Testis (tissue), 3 donors: ENCODE measurements around the gene VIM. TPM values are rescaled to one million over a fixed set of nuclear protein-coding genes. Genes with fewer than 3 reads are reported as not detected.

Experiments used
- DNase-seq: peaks from one replicate; pipeline ENCODE4 v3.0.0-alpha.2; 2019
- H3K27ac ChIP-seq, 2 donors: fragments of 200-600 bp; sonication (generic); one replicate each; pipeline ENCODE4 v1.5.1; 2019
- H3K27me3 ChIP-seq: fragments of 200-600 bp; sonication (generic); one replicate; pipeline ENCODE4 v1.5.1; 2019
- H3K36me3 ChIP-seq: fragments of 200-600 bp; sonication (generic); one replicate; pipeline ENCODE4 v1.5.1; 2017; ENCODE audit warnings: low read depth; ENCODE audit errors: missing control alignments
- H3K4me1 ChIP-seq: fragments of 200-600 bp; sonication (generic); one replicate; pipeline ENCODE4 v1.5.1; 2019
- H3K4me3 ChIP-seq, 2 donors: fragments of 200-600 bp; sonication (generic); one replicate each; pipeline ENCODE4 v1.5.1; 2017 to 2019
- H3K9me3 ChIP-seq: fragments of 200-600 bp; sonication (generic); one replicate; pipeline ENCODE4 v1.5.1; 2017
- CTCF ChIP-seq, 3 experiments: fragments of 450-650 bp in 2 of 3; fragments of 200-600 bp in 1 of 3; sonication (generic) in 1 of 3; IDR thresholded peaks; one replicate each; pipeline ENCODE4 v1.5.1; 2016 to 2019; ENCODE audit warnings: antibody characterized with exemption in 3 of 3, mild to moderate bottlenecking in 2 of 3, moderate library complexity in 1 of 3
- POLR2A ChIP-seq: fragments of 450-650 bp; IDR thresholded peaks from one replicate; pipeline ENCODE4 v1.6.1; 2017; ENCODE audit warnings: antibody characterized with exemption, mild to moderate bottlenecking, moderate library complexity
- WGBS, 2 donors: methylation state at CpG; one replicate each; pipeline ENCODE4 v1.1.5; 2018; 5-methylcytosine and 5-hydroxymethylcytosine counted together
- intact Hi-C: fragments of 100-400 bp; cut with DNase I; formaldehyde crosslinking; loops from one replicate; pipeline ENCODE4 v1.15.1; 2023; ENCODE audit warnings: low total_unique reads
- polyA plus RNA-seq: library from polyadenylated mRNA; stranded (reverse); fragments of 350-450 nt; fragmentation: Illumina TruSeq; extraction: RNeasy Lipid Tissue Mini Kit (QIAGEN cat#74804); gene quantifications from one replicate; pipeline ENCODE4 v1.2.3, GENCODE V29; 2014; ENCODE audit warnings: low read depth, low replicate concordance; ENCODE audit not compliant: insufficient read depth
- total RNA-seq, 2 donors: library from RNA; depleted of rRNA; stranded (reverse); fragments of >200 nt; gene quantifications; one replicate each; pipeline ENCODE4 v1.2.3, GENCODE V29; 2016

VIM gene
- total and polyA plus RNA-seq, 3 donors from 2014 or later = 758 to 1,483 (median 938) TPM

GRCh38 chr10:17238445-17239291 lies 10.6 kb downstream of the VIM start:
- H3K36me3 ChIP-seq = no peaks in the 10 kb centered on the region
- DNase-seq = no peak
- no peak overlapping the region for H3K4me3 ChIP-seq
- peaks cover 17% of the 10 kb centered on the region for H3K4me1 ChIP-seq
- intact Hi-C loops = no loop called here
- no peaks in the 10 kb centered on the region for H3K27me3 ChIP-seq
- H3K9me3 ChIP-seq = no peaks in the 10 kb centered on the region
- H3K27ac ChIP-seq = no peak overlapping the region
- TF ChIP-seq POLR2A = no peak
- peak in 1 of 3 experiments; percentile 7 for TF ChIP-seq CTCF (IDR thresholded peaks at IDR 0.05)
- WGBS, 2 donors = 58 to 63% methylated on average over 12 of the region's 12 CpGs

GRCh38 chr10:17239345-17240085 lies 11.5 kb downstream of the VIM start:
- H3K36me3 ChIP-seq = no peaks in the 10 kb centered on the region
- no peak for TF ChIP-seq CTCF (IDR thresholded peaks at IDR 0.05)
- TF ChIP-seq POLR2A = no peak
- H3K4me3 ChIP-seq = no peak overlapping the region
- WGBS, 2 donors = 86 to 92% methylated on average over 6 of the region's 6 CpGs
- H3K4me1 ChIP-seq = peaks cover 8% of the 10 kb centered on the region
- intact Hi-C loops = no loop called here
- DNase-seq = no peak
- H3K27ac ChIP-seq = no peak overlapping the region
- no peaks in the 10 kb centered on the region for H3K27me3 ChIP-seq
- no peaks in the 10 kb centered on the region for H3K9me3 ChIP-seq

- 91 to 92% methylated on average over 2 of the region's 2 CpGs for WGBS, 2 donors
- intact Hi-C loops = no loop called here
- H3K27ac ChIP-seq = no peak overlapping the region
Observed at GRCh38 chr10:17240096-17240495, 12.1 kb downstream of the VIM start.

GRCh38 chr10:17240616-17241015 lies 12.6 kb downstream of the VIM start:
- Histone ChIP-seq H3K27ac (no peak overlapping the region), H3K4me1 (no peaks in the 10 kb centered on the region), H3K4me3 (no peak overlapping the region), H3K27me3 (no peaks in the 10 kb centered on the region), H3K36me3 (no peaks in the 10 kb centered on the region), H3K9me3 (no peaks in the 10 kb centered on the region)
- DNase-seq = no peak
- intact Hi-C loops = no loop called here
- WGBS, 2 donors = 87 to 90% methylated on average over 4 of the region's 4 CpGs
- TF ChIP-seq CTCF (IDR thresholded peaks at IDR 0.05) (no peak), POLR2A (no peak)

More at GRCh38 chr10:17240096-17240495, 12.1 kb downstream of the VIM start:
- H3K4me1 ChIP-seq = peaks cover 2% of the 10 kb centered on the region
- DNase-seq = no peak
- H3K9me3 ChIP-seq = no peaks in the 10 kb centered on the region
- TF ChIP-seq CTCF (IDR thresholded peaks at IDR 0.05) (no peak), POLR2A (no peak)
- H3K27me3 ChIP-seq = no peaks in the 10 kb centered on the region
- no peak overlapping the region for H3K4me3 ChIP-seq
- no peaks in the 10 kb centered on the region for H3K36me3 ChIP-seq
